WTC11 (cell line): Measurements from ENCODE around the gene ZNF200. TPM values are rescaled to one million over a fixed set of nuclear protein-coding genes. Genes with fewer than 3 reads are reported as not detected.

ENCODE experiments used
- ATAC-seq: fragments of 200-7000 bp; cut with Tn5 transposase; 2 replicates; pipeline ENCODE4 v1.10.0; 2021; ENCODE audit warnings: mild to moderate bottlenecking, moderate library complexity
- CTCF ChIA-PET: fragments of 300-600 bp; sonication (Branson Sonifier 250); formaldehyde crosslinking; loops from one replicate; lab custom pipeline; 2021; ENCODE audit warnings: antibody characterized with exemption; lab: Charles Lee
- POLR2A ChIA-PET: fragments of 350-600 bp; sonication (Branson Sonifier 250); formaldehyde crosslinking; loops from one replicate; lab custom pipeline; 2021; ENCODE audit warnings: antibody characterized with exemption; lab: Charles Lee
- DNase-seq: peaks from one replicate; pipeline ENCODE4 v3.0.0; 2021; ENCODE audit warnings: low spot score
- H3K27ac Mint-ChIP-seq: 2 replicates; pipeline ENCODE4 v1.8.0; 2021; ENCODE audit warnings: mixed read lengths
- H3K27me3 Mint-ChIP-seq: 2 replicates; pipeline ENCODE4 v1.8.0; 2021; ENCODE audit warnings: low read depth, mild to moderate bottlenecking, moderate library complexity, mixed read lengths
- H3K36me3 Mint-ChIP-seq: 2 replicates; pipeline ENCODE4 v1.8.0; 2021; ENCODE audit warnings: mixed read lengths
- H3K4me1 Mint-ChIP-seq: 2 replicates; pipeline ENCODE4 v1.8.0; 2022; ENCODE audit warnings: mixed read lengths
- H3K4me3 Mint-ChIP-seq: 2 replicates; pipeline ENCODE4 v1.8.0; 2021; ENCODE audit warnings: mild to moderate bottlenecking, moderate library complexity, mixed read lengths
- H3K9me3 Mint-ChIP-seq: 2 replicates; pipeline ENCODE4 v1.8.0; 2021; ENCODE audit warnings: mixed read lengths
- ATF6 ChIP-seq: sonication (generic); formaldehyde crosslinking; IDR thresholded peaks from 2 replicates; pipeline ENCODE4 v1.8.1; 2023; ENCODE audit warnings: mild to moderate bottlenecking, missing genetic modification reagents
- E2F1 ChIP-seq: sonication (generic); formaldehyde crosslinking; IDR thresholded peaks from 2 replicates; pipeline ENCODE4 v1.8.0; 2022; ENCODE audit warnings: mild to moderate bottlenecking, missing genetic modification reagents
- ESRRA ChIP-seq: sonication (generic); formaldehyde crosslinking; IDR thresholded peaks from 2 replicates; pipeline ENCODE4 v1.8.1; 2022; ENCODE audit warnings: mild to moderate bottlenecking, missing genetic modification reagents, borderline replicate concordance
- MAX ChIP-seq: sonication (generic); formaldehyde crosslinking; IDR thresholded peaks from 2 replicates; pipeline ENCODE4 v1.8.0; 2022; ENCODE audit warnings: mild to moderate bottlenecking, missing genetic modification reagents
- NR3C1 ChIP-seq: sonication (generic); formaldehyde crosslinking; conservative IDR thresholded peaks from 2 replicates; pipeline ENCODE4 v1.8.1; 2023; ENCODE audit warnings: low read depth, mild to moderate bottlenecking, missing genetic modification reagents
- ZBTB21 ChIP-seq: sonication (generic); formaldehyde crosslinking; IDR thresholded peaks from 2 replicates; pipeline ENCODE4 v1.8.1; 2023; ENCODE audit warnings: mild to moderate bottlenecking, missing genetic modification reagents, borderline replicate concordance
- ZNF263 ChIP-seq: sonication (generic); formaldehyde crosslinking; IDR thresholded peaks from 2 replicates; pipeline ENCODE4 v1.8.1; 2022; ENCODE audit warnings: low read depth, mild to moderate bottlenecking, moderate library complexity, missing genetic modification reagents
- ZNF423 ChIP-seq: fragments of 250-450 bp; sonication (Bioruptor Pico); IDR thresholded peaks from 2 replicates; pipeline ENCODE4 v2.1.2; 2022; ENCODE audit warnings: mild to moderate bottlenecking, moderate library complexity
- ZNF425 ChIP-seq: fragments of 250-450 bp; sonication (Bioruptor Pico); conservative IDR thresholded peaks from 2 replicates; pipeline ENCODE4 v1.9.0; 2021; ENCODE audit warnings: mild to moderate bottlenecking
- ZNF512 ChIP-seq: sonication (generic); formaldehyde crosslinking; IDR thresholded peaks from 2 replicates; pipeline ENCODE4 v1.8.1; 2022; ENCODE audit warnings: missing genetic modification reagents, borderline replicate concordance
- total RNA-seq: library from RNA; stranded (reverse); gene quantifications from 3 replicates; pipeline ENCODE4 v1.2.3, GENCODE V29; 2021
- TF ChIP-seq, protein P1 (sequence below): fragments of 250-450 bp; sonication (Bioruptor Pico); IDR thresholded peaks from 2 replicates; pipeline ENCODE4 v1.9.0; 2021; ENCODE audit warnings: mild to moderate bottlenecking
- TF ChIP-seq, protein P2 (sequence below): sonication (generic); formaldehyde crosslinking; IDR thresholded peaks from 2 replicates; pipeline ENCODE4 v1.8.1; 2023; ENCODE audit warnings: mild to moderate bottlenecking, missing genetic modification reagents, moderate library complexity
- TF ChIP-seq, protein P3 (sequence below): sonication (generic); formaldehyde crosslinking; IDR thresholded peaks from 2 replicates; pipeline ENCODE4 v1.8.1; 2022; ENCODE audit warnings: mild to moderate bottlenecking, moderate library complexity, missing genetic modification reagents
- TF ChIP-seq, protein P4 (sequence below): sonication (generic); formaldehyde crosslinking; IDR thresholded peaks from 2 replicates; pipeline ENCODE4 v1.8.1; 2022; ENCODE audit warnings: low read depth, mild to moderate bottlenecking, moderate library complexity, missing genetic modification reagents, borderline replicate concordance

The ZNF200 gene
- total RNA-seq, 1 experiment from 2014 or later: 9.7 TPM

- CTCF ChIA-PET: interaction anchor here (1.5 kb wide), 1 partner anchor 16 kb away, joined by 3 read pairs; no protein-coding TSS in a partner anchor
- peaks cover 29% of the 10 kb centered on the region for H3K9me3 Mint-ChIP-seq
Measured at GRCh38 chr16:3249020-3249419, 14.1 kb upstream of the ZNF200 start.

GRCh38 chr16:3248596-3248995 is 13.6 kb upstream of the ZNF200 start:
- Mint-ChIP-seq H3K36me3 (peaks cover 3% of the 10 kb centered on the region; the same call in 1 of the 2 replicates), H3K27me3 (peaks cover 53% of the 10 kb centered on the region), H3K9me3 (peaks cover 32% of the 10 kb centered on the region), H3K4me1 (no peaks in the 10 kb centered on the region), H3K27ac (no peak overlapping the region), H3K4me3 (no peak overlapping the region)
- POLR2A ChIA-PET: no interaction called here
- TF ChIP-seq E2F1 (CRISPR knock-in tag) (no peak), ZNF423 (CRISPR knock-in tag) (no peak), NR3C1 (CRISPR knock-in tag) (no peak), ZNF263 (CRISPR knock-in tag) (no peak), ZNF425 (CRISPR knock-in tag) (no peak), ESRRA (CRISPR knock-in tag) (no peak), MAX (no peak), ATF6 (CRISPR knock-in tag) (no peak)
- TF ChIP-seq, protein P1, sequence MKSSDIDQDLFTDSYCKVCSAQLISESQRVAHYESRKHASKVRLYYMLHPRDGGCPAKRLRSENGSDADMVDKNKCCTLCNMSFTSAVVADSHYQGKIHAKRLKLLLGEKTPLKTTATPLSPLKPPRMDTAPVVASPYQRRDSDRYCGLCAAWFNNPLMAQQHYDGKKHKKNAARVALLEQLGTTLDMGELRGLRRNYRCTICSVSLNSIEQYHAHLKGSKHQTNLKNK (CRISPR knock-in tag): no peak
- TF ChIP-seq, protein P2, sequence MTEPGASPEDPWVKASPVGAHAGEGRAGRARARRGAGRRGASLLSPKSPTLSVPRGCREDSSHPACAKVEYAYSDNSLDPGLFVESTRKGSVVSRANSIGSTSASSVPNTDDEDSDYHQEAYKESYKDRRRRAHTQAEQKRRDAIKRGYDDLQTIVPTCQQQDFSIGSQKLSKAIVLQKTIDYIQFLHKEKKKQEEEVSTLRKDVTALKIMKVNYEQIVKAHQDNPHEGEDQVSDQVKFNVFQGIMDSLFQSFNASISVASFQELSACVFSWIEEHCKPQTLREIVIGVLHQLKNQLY (CRISPR knock-in tag): no peak
- TF ChIP-seq, protein P3, sequence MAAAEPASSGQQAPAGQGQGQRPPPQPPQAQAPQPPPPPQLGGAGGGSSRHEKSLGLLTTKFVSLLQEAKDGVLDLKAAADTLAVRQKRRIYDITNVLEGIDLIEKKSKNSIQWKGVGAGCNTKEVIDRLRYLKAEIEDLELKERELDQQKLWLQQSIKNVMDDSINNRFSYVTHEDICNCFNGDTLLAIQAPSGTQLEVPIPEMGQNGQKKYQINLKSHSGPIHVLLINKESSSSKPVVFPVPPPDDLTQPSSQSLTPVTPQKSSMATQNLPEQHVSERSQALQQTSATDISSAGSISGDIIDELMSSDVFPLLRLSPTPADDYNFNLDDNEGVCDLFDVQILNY: no peak
- CTCF ChIA-PET: interaction anchor here (1.5 kb wide), 1 partner anchor 16 kb away, joined by 3 read pairs; no protein-coding TSS in a partner anchor
- ATAC-seq: no peak
- no peak for DNase-seq

More at GRCh38 chr16:3249020-3249419, 14.1 kb upstream of the ZNF200 start:
- ATAC-seq: no peak
- Mint-ChIP-seq H3K4me1 (no peaks in the 10 kb centered on the region), H3K27me3 (peaks cover 55% of the 10 kb centered on the region), H3K4me3 (no peak overlapping the region), H3K36me3 (peaks cover 2% of the 10 kb centered on the region; the same call in 1 of the 2 replicates), H3K27ac (no peak overlapping the region)
- POLR2A ChIA-PET: no interaction called here
- TF ChIP-seq ZNF512 (CRISPR knock-in tag) (no peak), ZBTB21 (CRISPR knock-in tag) (no peak)
- TF ChIP-seq, protein P4, sequence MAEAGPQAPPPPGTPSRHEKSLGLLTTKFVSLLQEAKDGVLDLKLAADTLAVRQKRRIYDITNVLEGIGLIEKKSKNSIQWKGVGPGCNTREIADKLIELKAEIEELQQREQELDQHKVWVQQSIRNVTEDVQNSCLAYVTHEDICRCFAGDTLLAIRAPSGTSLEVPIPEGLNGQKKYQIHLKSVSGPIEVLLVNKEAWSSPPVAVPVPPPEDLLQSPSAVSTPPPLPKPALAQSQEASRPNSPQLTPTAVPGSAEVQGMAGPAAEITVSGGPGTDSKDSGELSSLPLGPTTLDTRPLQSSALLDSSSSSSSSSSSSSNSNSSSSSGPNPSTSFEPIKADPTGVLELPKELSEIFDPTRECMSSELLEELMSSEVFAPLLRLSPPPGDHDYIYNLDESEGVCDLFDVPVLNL (CRISPR knock-in tag): no peak
- DNase-seq: no peak
